Activated CD8-positive, alpha-beta memory T cell treated with anti-CD3 and anti-CD28 coated beads for 1 hour (primary cell): Measurements from ENCODE around the gene F10.

Source experiments
- DNase-seq, 2 donors: peaks; one replicate each; pipeline ENCODE4 v3.0.0-alpha.2; 2020; ENCODE audit warnings: low read depth in 1 of 2; ENCODE audit errors: extremely low read depth in 1 of 2

F10 gene

DNA sequence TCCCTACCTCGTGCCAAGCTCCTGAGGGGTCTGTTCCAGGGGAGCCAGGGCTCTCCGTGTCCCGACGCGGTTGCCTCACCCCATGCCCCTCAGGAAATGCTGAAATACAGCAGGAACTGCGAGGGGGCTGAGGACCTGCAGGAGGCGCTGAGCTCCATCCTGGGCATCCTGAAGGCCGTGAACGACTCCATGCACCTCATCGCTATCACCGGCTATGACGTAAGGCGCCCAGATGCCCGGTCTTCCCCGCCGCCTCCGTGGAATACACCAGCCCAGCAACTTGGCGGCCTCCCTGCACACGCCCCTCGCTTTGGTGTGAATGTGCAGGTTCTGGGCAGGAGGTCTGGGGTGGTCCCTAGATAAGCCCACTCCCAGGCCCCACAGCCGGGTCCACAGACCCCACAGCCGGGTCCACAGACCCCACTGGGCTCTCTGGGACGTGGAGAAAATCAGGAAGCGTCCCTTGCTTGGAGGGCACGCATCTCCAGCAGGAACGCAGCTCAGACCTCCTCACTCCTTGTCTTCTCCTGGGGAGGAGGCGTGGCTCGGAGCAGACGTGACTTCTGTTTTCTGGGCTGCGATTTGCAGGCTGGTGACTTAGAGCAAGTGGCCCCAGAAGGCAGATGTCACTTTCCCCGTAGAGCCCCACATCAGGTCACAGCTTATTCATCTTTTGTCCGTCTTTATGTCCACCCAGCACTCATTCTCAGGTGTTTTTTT is 36.4 kb upstream of the F10 start:
- no peak for DNase-seq

GRCh38 chr13:113086991-113087922 is 35.3 kb upstream of the F10 start:
- no peak for DNase-seq

- DNase-seq: no peak
These were observed 34.5 kb upstream of the F10 start for GRCh38 chr13:113087923-113088690.

DNA sequence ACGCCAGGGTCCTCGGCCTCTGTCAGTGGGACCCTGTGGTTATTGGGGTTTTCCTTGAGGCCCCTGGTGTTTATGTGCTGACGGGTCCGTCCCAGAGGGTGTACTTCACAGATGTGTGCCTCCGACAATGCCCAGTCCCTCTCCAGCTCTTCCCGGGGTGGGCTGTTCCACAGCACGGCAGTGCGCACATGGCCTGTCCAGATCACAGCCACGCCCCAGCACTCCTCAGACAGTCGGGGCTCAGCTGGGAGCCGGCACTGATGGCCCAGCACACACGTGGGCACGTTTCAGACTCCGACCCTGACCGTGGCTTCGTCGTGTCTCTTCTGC is 33.9 kb upstream of the F10 start:
- DNase-seq: no peak

GRCh38 chr13:113089693-113090414 is 32.7 kb upstream of the F10 start:
- no peak for DNase-seq

DNA sequence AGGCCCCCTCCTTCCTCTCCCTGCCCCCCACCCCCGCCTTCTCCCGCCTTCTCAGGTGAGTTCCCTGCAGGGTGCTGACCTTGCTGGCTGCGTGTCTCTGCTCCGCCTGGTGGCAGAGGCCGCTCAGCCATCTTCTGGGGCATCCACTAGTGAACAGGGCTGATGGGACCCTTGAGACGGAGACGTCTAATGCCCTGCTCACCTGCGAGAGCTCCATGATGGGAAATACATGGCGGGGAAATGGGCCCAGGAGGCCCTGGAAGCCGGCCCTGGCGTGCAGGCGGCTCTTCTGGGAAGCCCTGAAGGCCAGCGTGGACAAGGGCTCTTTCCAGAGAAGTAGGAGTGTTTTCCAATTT is 32.2 kb upstream of the F10 start:
- DNase-seq: no peak

- no peak for DNase-seq
These were observed 31.8 kb upstream of the F10 start for GRCh38 chr13:113090806-113091205.

DNA sequence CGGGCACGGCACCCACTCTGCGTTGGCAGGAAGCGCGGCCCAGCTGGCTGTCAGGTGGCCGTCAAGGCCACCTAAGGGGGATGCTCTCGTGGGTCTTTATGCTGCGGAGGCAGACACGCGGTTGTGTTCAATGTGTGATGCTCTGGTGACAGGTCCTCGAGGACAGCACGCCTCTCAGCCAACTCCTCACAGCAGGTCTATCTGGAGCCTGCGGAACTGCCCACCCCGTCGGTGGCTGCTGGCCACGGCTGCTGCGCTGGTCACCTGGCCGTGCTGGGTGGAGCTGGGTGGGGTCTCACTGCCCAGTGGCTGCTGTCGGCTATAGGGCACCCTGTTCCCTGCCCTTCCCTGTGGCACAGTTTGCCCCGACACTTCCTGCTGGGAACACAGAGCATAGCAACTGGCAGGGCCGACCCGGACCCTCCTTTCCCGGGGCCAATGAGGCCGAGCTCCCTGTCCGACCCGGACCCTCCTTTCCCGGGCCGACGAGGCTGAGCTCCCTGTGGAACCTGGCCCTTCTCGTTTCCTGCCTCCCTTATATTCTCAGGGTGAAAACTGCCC is 31.3 kb upstream of the F10 start:
- no peak for DNase-seq

GRCh38 chr13:113091891-113092775 is 30.5 kb upstream of the F10 start:
- DNase-seq: no peak

- no peak for DNase-seq
These were observed 29.6 kb upstream of the F10 start for GRCh38 chr13:113092776-113093579.

DNA sequence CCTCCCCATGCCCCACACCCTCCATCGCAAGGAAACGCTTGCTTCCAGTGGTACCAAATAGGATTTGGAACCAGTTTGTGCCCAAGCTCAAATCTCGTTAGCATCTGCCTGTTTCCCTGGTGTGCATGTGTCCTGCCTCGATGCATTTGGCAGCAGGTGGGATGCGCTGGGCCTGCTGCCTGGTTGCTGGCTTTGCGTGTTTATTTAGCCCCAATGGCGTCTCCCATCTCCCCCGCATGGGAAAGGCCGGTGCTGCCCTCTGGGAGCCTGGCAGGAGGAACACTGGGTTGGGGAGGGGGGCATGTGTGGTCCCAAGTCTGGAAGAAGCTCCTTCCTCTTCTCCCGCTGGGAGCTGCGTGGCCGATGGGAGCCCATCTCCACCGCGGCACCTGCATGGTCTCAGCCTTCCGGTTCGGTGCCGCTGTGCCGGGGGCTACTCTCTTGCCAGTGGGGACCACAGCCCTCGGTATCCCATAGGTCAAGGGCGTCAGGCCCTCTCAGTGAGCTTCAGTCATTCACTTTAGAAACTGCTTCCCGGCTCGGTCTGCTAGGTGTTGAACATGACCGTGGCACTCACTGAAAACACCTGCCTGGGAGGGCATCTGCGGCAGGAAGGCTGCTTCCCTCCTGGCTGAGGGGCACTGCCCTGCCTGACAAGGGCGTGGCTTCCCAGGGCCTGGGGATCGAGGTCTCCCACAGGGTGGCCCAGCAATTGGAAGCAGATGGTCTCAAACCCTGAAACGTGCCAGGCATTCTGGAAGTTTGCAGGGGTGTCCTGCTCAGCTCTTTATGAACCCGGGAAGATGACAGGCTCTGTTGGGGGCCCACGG is 28.8 kb upstream of the F10 start:
- no peak for DNase-seq

DNA sequence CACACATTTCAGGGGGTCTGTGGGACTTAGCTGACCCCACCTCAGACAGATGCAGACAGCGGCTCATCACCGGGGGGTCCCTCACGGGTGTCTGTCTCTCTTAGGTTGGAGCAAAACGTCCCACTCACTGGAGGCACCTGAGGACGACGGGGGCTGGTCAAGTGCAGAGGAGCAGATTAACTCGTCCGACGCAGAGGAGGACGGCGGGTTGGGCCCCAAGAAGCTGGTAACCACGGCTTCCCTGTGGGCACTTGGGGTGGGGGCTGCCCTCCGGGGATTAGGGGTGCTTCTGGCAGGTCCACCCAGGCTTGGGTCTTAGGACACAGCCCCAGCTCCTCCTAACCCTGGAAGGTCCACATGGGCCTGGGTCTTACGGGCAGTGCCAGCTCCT is 28.2 kb upstream of the F10 start:
- no peak for DNase-seq

DNA sequence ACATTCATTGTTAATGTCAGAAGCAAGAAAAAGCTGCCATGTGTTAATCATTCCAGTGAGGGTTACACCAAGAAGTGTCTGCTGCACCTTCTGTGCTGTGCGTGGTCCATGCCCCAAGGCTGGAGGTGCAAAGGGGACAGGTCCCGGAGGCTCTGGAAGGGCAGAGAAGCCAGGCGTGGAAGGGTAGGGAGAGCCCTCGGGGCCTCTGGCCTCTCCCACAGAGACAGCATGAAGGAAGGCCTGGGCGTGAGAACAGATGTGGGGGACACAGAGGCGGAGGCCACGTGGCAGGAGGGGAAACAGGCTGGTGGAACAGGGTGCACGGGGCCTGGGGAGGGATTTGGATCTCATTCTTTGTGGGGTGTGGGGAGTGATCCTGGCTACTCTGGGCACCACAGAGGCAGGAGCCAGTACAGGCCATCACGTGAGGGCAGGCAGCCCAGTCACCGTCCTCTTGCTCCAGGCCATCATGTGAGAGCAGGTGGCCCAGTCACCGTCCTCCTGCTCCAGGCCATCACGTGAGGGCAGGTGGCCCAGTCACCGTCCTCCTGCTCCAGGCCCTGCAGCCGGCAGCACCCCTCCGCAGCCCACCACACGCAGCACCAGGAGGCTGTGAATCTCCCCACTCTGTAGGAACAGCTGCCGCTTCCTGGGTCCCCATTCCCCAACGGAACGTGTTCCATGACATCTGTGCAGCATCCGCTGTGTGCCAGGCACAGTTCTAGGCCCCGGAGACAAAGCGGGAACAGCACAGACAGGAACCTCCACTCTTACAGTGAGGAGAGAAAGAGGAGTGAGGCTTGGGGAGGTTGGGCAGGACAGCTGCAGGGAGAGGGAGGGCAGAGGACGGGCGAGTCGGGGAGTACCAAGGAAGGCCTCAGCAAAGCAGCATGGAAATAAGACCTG is 27.2 kb upstream of the F10 start:
- DNase-seq: no peak

DNA sequence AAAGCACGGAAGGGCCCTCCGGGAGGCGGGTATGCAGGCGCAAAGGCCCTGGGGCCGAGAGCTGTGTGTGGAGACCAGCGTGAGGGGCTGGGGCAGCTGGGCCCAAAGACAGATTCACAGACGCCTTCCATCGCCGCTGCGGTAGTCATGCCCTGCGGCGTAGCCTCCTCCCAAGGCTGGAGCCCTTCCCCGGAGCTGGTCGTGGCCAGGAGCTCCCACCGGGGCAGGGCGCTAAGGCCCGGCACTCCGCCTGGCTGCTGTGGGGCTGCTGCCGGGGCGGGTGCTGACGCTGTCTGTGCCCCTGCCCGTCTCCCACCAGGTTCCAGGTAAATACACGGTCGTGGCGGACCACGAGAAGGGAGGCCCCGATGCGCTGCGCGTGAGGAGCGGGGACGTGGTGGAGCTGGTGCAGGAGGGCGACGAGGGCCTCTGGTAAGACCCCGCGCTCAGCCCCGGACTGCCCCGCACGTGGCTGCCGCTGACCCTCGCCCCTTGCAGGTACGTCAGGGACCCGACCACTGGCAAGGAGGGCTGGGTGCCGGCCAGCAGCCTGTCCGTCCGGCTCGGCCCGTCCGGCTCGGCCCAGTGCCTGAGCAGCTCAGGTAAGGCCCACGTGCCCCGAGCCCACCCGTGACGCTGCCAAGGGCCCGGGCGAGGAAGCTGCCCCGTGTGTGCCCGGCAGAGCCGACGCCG is 26.4 kb upstream of the F10 start:
- no peak for DNase-seq

GRCh38 chr13:113096745-113097305 is 25.8 kb upstream of the F10 start:
- DNase-seq: no peak

- no peak for DNase-seq
These were observed 24.9 kb upstream of the F10 start for GRCh38 chr13:113097651-113098050.
